MM.1S (cell line): ENCODE results near the gene NAA60.

Experiments
- DNase-seq: peaks from one replicate; pipeline ENCODE4 v3.0.0-alpha.2; 2015
- H2AFZ ChIP-seq: fragments of 300-600 bp; sonication (generic); 2 replicates; pipeline ENCODE4 v1.6.0; 2016; ENCODE audit warnings: antibody characterized with exemption, low read length
- H3F3A ChIP-seq: fragments of 300-600 bp; sonication (generic); 2 replicates; pipeline ENCODE4 v1.6.1; 2016; ENCODE audit warnings: mild to moderate bottlenecking, antibody characterized with exemption, low read length, moderate library complexity, mixed read lengths; ENCODE audit not compliant: insufficient read depth
- H3K27ac ChIP-seq: fragments of 300-600 bp; sonication (generic); 2 replicates; pipeline ENCODE4 v1.5.1; 2016; ENCODE audit warnings: mild to moderate bottlenecking, low read length
- H3K27me3 ChIP-seq: fragments of 300-600 bp; sonication (generic); replicated peaks from 2 replicates; pipeline ENCODE4 v1.6.0; 2016; ENCODE audit warnings: low read length; ENCODE audit not compliant: insufficient read depth
- H3K36me3 ChIP-seq: fragments of 300-600 bp; sonication (generic); replicated peaks from 2 replicates; pipeline ENCODE4 v1.6.1; 2016; ENCODE audit warnings: mild to moderate bottlenecking, low read length, mixed read lengths; ENCODE audit not compliant: insufficient read depth
- H3K4me1 ChIP-seq: fragments of 300-600 bp; sonication (generic); 2 replicates; pipeline ENCODE4 v1.6.1; 2016; ENCODE audit warnings: low read length, mixed read lengths
- H3K4me2 ChIP-seq: fragments of 300-600 bp; sonication (generic); 2 replicates; pipeline ENCODE4 v1.6.0; 2016; ENCODE audit warnings: low read depth, low read length
- H3K4me3 ChIP-seq: fragments of 300-600 bp; sonication (generic); 2 replicates; pipeline ENCODE4 v1.5.1; 2016; ENCODE audit warnings: low read length, mixed read lengths
- H3K79me2 ChIP-seq: fragments of 300-600 bp; sonication (generic); 2 replicates; pipeline ENCODE4 v1.6.1; 2016; ENCODE audit warnings: mixed run types, low read length, mixed read lengths
- H3K9ac ChIP-seq: fragments of 300-600 bp; sonication (generic); 2 replicates; pipeline ENCODE4 v1.6.1; 2016; ENCODE audit warnings: low read length, mixed read lengths
- H3K9me2 ChIP-seq: fragments of 300-600 bp; sonication (generic); replicated peaks from 2 replicates; pipeline ENCODE4 v1.6.1; 2016; ENCODE audit warnings: mild to moderate bottlenecking, low read length, mixed read lengths; ENCODE audit not compliant: insufficient read depth
- H3K9me3 ChIP-seq: fragments of 300-600 bp; sonication (generic); replicated peaks from 2 replicates; pipeline ENCODE4 v1.6.1; 2016; ENCODE audit warnings: mild to moderate bottlenecking, low read length, mixed read lengths; ENCODE audit not compliant: insufficient read depth
- H4K20me1 ChIP-seq: fragments of 300-600 bp; sonication (generic); 2 replicates; pipeline ENCODE4 v1.6.1; 2016; ENCODE audit warnings: mild to moderate bottlenecking, low read length, moderate library complexity, mixed read lengths; ENCODE audit not compliant: insufficient read depth
- EZH2 ChIP-seq: fragments of 300-600 bp; sonication (generic); optimal IDR thresholded peaks from 2 replicates; pipeline ENCODE3; 2017; ENCODE audit warnings: low read depth, mild to moderate bottlenecking, antibody characterized with exemption, low read length, mixed read lengths
- EZH2phosphoT487 ChIP-seq: fragments of 300-600 bp; sonication (generic); IDR thresholded peaks from 2 replicates; pipeline ENCODE4 v1.6.1; 2018; ENCODE audit warnings: antibody characterized with exemption, low read length
- TF ChIP-seq, protein P1 (sequence below): fragments of 300-600 bp; sonication (generic); IDR thresholded peaks from 2 replicates; pipeline ENCODE4 v1.5.1; 2016; ENCODE audit warnings: antibody characterized with exemption, low read length, mixed read lengths

NAA60 gene

DNA sequence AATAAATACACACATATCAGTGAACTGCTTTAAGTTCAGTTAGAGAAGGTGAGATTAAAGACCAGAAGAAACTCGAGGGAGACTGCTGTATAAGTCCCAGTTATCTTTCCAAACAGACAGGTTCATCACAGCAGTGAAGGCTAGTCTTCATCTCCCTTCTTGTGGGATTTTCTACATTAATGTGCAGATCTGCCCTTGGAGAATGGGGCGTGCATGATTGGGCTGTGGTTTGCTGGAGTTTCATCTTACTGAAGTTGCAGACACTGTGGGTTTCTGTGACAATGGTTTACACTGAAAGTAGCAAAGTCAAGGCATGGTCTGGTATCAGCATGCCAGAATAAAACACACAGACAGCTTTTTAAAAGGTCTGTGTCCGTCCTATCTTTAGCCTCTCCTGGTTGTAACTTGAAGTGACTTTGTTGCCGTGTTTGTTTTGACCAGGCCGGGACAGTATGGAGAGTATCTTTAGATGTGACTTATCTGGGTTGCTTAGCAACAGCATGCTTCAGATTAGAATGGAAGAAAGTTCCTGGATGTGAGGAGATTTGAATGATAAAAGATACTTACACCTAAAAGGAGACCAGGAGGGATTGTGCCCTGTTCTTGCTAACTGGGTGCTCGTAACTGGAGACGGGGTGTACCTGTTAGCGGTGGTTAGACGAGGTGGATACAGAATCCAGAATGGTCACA lies 16.1 kb downstream of the NAA60 start:
- peaks cover 22% of the 10 kb centered on the region for H3K4me1 ChIP-seq
- H2AFZ ChIP-seq = no peak overlapping the region
- H3K36me3 ChIP-seq = no peaks in the 10 kb centered on the region
- H3K4me2 ChIP-seq = peak overlapping the region; percentile 92
- H3K9ac ChIP-seq = peak overlapping the region; percentile 90; the same call in 1 of the 2 replicates
- no peaks in the 10 kb centered on the region for H4K20me1 ChIP-seq
- no peaks in the 10 kb centered on the region for H3K27me3 ChIP-seq
- no peaks in the 10 kb centered on the region for H3K9me3 ChIP-seq
- H3K4me3 ChIP-seq = peak overlapping the region; percentile 96
- peak; percentile 71 for DNase-seq
- H3F3A ChIP-seq = peaks cover 20% of the 10 kb centered on the region
- H3K27ac ChIP-seq = peak overlapping the region; percentile 66; the same call in 1 of the 2 replicates
- H3K79me2 ChIP-seq = peaks cover 67% of the 10 kb centered on the region
- TF ChIP-seq, protein P1, sequence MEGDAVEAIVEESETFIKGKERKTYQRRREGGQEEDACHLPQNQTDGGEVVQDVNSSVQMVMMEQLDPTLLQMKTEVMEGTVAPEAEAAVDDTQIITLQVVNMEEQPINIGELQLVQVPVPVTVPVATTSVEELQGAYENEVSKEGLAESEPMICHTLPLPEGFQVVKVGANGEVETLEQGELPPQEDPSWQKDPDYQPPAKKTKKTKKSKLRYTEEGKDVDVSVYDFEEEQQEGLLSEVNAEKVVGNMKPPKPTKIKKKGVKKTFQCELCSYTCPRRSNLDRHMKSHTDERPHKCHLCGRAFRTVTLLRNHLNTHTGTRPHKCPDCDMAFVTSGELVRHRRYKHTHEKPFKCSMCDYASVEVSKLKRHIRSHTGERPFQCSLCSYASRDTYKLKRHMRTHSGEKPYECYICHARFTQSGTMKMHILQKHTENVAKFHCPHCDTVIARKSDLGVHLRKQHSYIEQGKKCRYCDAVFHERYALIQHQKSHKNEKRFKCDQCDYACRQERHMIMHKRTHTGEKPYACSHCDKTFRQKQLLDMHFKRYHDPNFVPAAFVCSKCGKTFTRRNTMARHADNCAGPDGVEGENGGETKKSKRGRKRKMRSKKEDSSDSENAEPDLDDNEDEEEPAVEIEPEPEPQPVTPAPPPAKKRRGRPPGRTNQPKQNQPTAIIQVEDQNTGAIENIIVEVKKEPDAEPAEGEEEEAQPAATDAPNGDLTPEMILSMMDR = no peak
- TF ChIP-seq EZH2 (no peak), EZH2phosphoT487 (no peak)
- H3K9me2 ChIP-seq = no peaks in the 10 kb centered on the region

DNA sequence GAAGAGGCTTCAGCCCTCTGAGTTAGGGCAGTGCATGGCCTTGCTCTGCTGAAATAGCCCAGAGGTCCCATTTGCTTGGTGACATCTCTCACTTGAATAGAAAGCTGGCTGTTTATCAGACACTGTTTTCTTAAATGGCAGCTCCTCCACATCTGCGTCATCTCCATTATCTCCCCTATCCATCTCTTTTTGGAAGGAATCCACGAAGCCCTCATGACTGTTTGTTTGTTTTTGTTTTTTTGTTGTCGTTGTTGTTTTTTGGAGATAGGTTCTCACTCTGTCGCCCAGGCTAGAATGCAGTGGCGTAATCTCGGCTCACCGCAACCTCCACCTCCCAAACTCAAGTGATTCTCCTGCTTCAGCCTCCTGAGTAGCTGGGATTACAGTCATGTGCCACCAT lies 16.6 kb downstream of the NAA60 start:
- H3K9me2 ChIP-seq = no peaks in the 10 kb centered on the region
- H3K79me2 ChIP-seq = peaks cover 73% of the 10 kb centered on the region
- H3K9ac ChIP-seq = peak overlapping the region; percentile 90; the same call in 1 of the 2 replicates
- no peaks in the 10 kb centered on the region for H3K27me3 ChIP-seq
- H3K27ac ChIP-seq = peak overlapping the region; percentile 66; the same call in 1 of the 2 replicates
- no peak for DNase-seq
- TF ChIP-seq, protein P1 = no peak
- no peak for TF ChIP-seq EZH2phosphoT487
- no peak for TF ChIP-seq EZH2
- H3K36me3 ChIP-seq = no peaks in the 10 kb centered on the region
- H3K4me2 ChIP-seq = peak overlapping the region; percentile 92
- H3K9me3 ChIP-seq = no peaks in the 10 kb centered on the region
- H4K20me1 ChIP-seq = no peaks in the 10 kb centered on the region
- H3K4me1 ChIP-seq = peaks cover 22% of the 10 kb centered on the region
- 0 out of 2 replicates have a peak overlapping the region, but pooled peaks have one; percentile 23 for H3K4me3 ChIP-seq
- peaks cover 20% of the 10 kb centered on the region for H3F3A ChIP-seq
- H2AFZ ChIP-seq = no peak overlapping the region

DNA sequence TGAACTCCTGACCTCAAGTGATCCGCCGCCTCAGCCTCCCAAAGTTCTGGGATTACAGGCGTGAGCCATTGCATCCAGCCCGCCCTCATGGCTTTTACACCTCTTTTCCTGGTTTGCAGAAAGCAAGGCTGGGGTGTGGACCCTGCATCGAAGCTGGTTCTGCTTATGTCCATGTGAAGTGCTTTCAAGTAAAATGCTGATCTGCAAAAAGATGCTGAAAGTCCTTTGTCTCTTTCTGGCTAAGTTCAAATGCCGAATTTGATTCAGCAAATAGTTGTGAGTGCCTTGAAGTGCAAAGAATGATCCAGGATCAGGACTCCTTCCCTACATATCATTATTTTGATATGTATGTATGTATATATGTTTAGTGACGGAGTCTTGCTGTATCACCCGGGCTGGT lies 17.1 kb downstream of the NAA60 start:
- Histone ChIP-seq H3K27ac (peak overlapping the region; percentile 66; the same call in 1 of the 2 replicates), H3K4me1 (peaks cover 22% of the 10 kb centered on the region), H3K27me3 (no peaks in the 10 kb centered on the region), H4K20me1 (no peaks in the 10 kb centered on the region), H3K9me3 (no peaks in the 10 kb centered on the region), H3K9me2 (no peaks in the 10 kb centered on the region), H2AFZ (no peak overlapping the region), H3K79me2 (peaks cover 78% of the 10 kb centered on the region), H3K4me2 (peak overlapping the region; percentile 92; the same call in 1 of the 2 replicates), H3K9ac (no peak overlapping the region), H3K4me3 (no peak overlapping the region), H3F3A (peaks cover 20% of the 10 kb centered on the region), H3K36me3 (no peaks in the 10 kb centered on the region)
- no peak for TF ChIP-seq EZH2
- TF ChIP-seq EZH2phosphoT487 = no peak
- TF ChIP-seq, protein P1 = no peak
- no peak for DNase-seq
